ENCODE measurements around the gene F5.

Gene F5

GRCh38 chr1:169468982-169469381, 117.3 kb downstream of the F5 start:
- no peak overlapping the region for H3K4me3 ChIP-seq (ENCODE audit: control insufficient read depth, low read depth, low read length)
- TF ChIP-seq CTCF (conservative IDR thresholded peaks at IDR 0.05; ENCODE audit: control insufficient read depth, insufficient read depth, low read depth, low read length): no peak
- peak; percentile 47 for DNase-seq (ENCODE audit: low read depth)

- peak; percentile 61 for DNase-seq (ENCODE audit: low read depth)
- peak; percentile 40 for TF ChIP-seq CTCF (conservative IDR thresholded peaks at IDR 0.05; ENCODE audit: control insufficient read depth, insufficient read depth, low read depth, low read length)
Observed at GRCh38 chr1:169466259-169467230, 119.7 kb downstream of the F5 start.

GRCh38 chr1:169465281-169465680, 121.0 kb downstream of the F5 start:
- TF ChIP-seq CTCF (conservative IDR thresholded peaks at IDR 0.05; ENCODE audit: control insufficient read depth, insufficient read depth, low read depth, low read length): no peak
- no peak overlapping the region for H3K4me3 ChIP-seq (ENCODE audit: control insufficient read depth, low read depth, low read length)
- DNase-seq (ENCODE audit: low read depth): no peak

More at GRCh38 chr1:169466259-169467230, 119.7 kb downstream of the F5 start:
- H3K4me3 ChIP-seq (ENCODE audit: control insufficient read depth, low read depth, low read length): no peak overlapping the region
